DMS79 (cell line): ENCODE results near the gene EFCC1.
A peak's percentile ranks its signal among the peaks of the same experiment; 100 is the strongest.

Experiments
- DNase-seq: peaks from one replicate; lab custom pipeline; 2025; lab: John Stamatoyannopoulos, UW

The EFCC1 gene

DNA sequence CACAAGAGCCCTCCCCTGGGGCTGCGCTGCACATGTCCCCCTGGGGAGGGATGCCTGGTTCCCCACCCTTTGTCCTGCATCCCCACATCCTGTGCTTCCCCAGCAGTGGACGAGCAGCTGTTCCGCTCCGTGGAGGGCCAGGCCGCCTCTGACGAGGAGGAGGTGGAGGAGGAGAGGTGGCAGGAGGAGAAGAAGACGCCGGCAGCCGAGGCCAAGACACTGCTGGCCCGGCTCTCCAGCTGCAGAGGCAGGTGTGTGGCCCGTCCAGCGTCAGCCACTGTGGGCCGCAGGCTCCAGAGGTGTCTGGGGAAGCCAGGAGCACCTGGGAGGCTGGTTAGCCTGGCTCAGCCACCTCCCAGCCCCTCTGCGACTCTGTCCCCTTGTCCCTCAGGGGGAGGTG lies 31.6 kb downstream of the EFCC1 start:
- DNase-seq, result no peak

DNA sequence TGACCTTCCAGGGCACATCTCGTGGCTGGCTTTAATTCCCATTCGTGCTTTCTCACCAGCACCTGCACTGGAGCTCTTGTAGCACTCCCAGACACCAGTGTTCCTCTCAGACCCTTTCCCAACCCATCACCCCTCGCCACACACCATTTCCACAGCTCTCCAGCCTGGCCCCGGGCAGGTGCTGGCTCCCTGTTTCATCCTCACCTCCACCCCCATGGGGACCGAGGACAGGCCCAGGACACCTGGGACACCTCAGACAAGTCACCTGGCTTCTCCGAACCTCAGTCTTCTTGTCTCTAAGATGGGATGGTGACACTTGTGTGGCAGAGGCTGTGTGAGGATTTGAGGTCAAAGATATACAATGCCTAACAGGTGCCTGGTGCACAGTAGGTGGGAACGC lies 32.0 kb downstream of the EFCC1 start:
- DNase-seq, result no peak

DNA sequence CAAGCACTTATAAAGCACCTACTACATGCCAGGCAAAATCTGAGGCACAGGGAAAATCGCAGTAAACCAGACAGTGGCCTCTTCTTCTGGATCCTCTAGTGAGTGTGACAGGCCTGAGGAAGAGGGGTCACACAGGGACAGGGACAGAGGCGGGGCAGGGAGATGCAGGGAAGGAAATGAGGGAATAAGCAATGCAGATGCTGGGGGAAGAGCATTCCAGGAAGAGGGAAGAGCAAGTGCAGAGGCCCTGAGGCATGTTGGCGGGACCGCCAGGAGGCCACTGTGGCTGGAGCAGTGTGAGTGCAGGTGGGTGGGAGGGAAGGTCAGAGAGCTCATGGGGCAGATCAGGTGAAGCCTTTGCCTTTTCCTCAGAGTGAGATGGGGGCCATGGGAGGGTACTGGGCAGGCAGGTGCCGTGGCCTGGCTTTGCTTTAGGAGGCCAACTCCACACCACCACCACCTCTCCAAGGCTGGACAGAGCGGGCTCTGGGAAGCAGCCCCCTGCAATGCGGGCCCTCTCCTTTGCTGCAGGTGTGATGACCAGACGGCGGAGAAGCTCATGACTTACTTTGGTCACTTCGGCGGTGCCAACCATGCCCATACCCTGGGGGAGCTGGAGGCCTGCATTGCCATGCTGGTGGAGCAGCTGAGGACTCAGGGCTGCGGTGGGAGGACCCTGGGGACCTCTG lies 32.7 kb downstream of the EFCC1 start:
- DNase-seq, result no peak

DNA sequence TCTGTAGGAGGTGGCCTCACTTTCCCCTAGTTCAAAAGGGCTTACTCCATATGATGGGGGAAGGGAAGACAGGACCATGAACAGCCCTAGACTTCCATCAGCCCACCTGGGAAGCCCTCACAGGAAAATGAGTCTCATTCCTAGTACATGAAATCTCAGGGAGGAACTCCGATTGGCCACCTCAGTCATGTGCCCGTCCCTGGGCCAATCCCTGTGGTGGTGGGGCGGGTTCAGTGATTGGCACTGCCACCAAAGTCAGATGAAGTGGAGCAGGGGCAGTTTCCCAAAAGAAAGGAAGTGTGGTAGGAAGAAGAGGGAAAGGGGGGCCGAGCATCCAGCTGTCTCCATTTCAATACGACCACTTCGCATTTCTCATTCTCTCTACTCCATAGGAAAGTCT lies 33.5 kb downstream of the EFCC1 start:
- DNase-seq, result no peak

DNA sequence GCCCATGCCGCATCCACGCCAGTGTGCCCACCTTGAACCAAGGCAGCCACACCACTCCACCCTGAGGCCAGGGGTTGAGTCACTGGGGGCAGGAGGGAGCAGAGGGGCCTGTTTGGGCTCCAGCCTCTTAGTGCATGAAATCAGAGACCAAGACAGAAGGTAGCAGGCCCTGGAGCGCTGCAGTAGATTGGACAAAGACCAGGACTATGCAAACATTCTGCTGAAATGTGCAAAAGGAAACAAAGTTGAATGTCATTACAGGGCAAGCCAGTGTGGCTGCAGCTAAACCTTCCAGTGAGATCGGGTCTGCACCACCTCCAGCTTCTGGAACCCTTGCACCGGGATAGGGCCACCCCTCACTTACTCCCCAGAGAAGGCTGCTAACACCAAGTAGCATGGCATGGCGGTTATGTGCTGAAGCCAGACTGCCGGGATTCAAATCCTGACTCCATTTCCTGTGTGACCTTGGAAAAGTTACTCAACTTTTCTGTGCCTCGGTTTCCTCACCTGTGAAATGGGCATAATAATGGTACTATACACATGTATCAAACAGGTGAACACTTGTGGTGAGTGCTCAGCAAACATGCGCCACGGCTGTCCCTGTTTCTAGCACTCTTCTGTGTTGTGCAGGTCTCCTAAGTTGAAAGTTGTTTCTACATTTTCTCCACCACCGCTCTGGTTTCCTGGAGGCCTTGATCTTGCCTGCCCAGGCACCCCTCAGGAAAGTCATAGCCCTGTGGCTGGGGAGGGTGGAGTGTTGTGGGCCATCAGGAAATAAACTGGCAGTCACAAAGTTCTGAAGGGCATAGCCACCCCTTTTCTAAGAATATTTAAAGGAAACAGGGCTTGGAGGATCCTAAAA lies 34.5 kb downstream of the EFCC1 start:
- DNase-seq, result no peak

DNA sequence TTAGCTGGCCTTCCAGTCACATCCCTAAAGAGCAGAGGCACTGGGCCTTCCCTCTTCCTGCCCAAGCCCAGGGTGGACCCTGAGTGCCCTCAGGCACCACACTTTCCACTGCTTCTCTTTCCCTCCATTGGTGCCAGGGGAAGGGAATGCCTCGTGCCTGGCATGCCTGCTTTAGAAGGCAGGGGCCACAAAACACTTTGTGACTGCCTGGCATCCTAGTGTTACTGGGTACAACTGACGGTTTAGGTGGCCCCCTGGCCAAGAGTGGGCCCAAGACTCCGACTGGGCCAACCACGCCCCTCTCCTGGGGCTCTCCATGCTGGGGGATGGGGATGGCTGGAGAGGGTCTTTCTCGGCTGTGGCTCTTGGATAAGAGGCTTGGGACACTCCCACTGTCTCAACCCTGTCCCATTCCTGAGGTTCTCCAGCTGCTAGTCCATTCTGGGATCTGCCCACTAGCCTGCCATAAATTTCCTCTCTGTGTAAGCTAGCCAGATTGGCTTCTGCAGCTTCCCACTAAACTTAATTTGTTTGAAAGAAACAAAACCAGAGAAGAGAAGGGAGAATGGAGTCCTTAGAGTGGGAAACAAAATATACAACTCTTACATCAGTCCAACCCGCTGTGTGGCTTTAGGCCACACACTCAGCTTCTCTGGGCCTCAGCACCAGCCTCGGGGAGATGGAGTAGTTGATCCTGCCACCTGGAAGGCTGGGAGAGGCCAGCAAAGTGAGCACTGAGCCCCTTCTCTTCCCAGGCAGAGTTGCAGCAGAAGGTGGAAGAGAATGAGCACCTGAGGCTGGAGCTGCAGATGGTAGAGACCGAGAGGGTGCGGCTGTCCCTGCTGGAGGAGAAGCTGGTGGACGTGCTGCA lies 35.4 kb downstream of the EFCC1 start:
- no peak for DNase-seq

DNA sequence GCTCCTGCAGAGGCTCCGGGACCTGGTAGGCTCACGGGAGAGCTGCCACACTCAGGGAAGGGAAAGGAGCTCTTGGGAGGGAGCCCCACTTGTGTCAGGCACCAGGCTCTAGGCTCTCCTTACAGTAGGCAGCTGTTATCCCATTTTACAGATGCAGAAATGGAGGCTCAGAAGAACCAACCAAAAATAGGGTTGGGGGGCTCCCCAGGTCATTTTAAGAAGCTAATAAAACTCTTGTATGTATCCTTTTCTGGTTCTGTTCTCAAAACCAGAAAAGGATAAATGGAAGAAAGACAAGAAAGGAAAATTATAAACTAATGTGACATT lies 36.0 kb downstream of the EFCC1 start:
- DNase-seq, result no peak

DNA sequence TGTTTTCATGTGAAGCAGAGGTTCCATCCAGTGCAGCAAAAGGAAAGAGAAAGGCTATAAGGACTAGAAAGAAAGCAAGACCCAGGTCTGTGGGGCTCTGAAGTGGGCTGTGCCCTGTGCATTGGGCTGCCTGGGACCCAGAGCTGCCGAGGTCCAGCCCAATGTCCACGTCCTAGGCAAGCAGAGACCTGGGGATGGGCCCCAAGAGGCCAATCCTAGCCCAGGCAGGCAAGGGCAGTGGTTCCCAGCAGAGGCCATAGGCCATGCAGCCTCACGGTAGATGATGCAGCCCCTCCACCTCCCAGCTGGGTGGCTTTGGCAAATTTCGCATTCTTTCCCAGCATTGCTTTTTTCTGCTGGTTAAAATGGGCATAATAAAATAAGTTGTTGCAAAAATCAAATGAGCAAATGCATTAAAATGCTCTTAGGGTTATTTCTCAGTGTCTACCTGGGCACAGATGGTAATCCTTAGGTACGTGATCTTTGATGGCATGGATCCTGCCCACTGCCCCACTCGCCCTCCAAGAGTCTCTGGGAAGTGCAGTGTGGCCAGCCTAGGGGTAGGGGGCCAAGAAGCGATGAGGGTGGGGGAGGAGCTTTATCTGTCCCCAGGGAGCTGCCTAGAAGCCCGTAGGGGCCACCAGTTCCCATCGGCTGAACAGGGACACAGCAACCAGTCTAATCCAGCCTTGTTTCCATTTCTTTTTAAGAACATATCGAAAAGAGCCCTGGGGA lies 37.2 kb downstream of the EFCC1 start:
- DNase-seq, result no peak

DNA sequence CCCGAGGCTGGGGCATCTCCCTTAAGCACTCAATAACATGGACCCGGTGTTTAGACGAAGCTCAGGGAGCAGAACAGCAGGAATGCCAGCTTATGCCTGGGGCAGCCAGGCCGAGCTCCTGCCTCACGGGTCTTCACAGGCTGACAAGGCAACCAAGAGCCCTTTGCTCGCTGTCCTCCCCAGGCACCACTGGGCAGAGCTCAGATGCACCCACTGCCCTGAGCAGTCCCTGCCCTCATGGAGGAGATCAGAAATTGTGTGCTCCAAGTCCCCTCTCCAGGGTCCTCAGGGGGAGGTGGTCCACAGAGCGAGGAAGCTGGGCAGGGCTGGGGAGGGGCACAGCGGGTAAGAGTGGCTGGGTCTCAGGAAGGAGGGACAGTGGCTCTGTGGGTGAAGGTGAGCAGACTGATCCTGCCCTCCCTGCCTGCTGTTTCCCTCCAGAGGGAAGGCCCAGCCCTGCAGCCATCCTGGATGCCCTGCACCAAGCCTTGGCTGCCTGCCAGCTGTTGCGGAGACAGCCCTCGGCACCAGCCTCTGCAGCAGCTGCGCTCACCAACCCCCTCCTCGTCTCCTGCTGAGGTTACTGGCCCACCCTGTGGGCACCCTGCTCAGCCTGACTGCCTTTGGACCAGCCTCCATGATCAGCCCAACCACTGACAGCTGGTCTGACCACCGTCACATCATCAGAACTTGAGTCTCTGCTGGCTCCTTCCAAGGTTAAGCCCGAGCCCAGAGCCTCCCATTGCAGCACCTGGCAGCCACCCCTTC lies 38.4 kb downstream of the EFCC1 start:
- DNase-seq, result peak; percentile 50

DNA sequence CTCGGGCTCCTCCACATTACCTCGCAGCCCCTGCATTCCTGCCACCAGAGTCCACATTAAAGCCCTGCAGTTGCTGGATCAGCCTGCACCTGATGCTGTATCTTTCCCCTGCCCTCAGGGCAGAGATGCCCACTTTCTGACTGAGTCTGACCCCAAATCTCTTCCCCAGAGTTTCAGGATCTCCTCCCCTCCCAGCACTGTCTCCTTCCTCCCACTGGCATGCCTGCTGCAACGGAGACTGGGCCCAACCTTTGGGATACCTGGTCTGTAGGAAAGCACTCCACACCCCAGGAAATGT lies 38.9 kb downstream of the EFCC1 start:
- DNase-seq, result no peak

DNA sequence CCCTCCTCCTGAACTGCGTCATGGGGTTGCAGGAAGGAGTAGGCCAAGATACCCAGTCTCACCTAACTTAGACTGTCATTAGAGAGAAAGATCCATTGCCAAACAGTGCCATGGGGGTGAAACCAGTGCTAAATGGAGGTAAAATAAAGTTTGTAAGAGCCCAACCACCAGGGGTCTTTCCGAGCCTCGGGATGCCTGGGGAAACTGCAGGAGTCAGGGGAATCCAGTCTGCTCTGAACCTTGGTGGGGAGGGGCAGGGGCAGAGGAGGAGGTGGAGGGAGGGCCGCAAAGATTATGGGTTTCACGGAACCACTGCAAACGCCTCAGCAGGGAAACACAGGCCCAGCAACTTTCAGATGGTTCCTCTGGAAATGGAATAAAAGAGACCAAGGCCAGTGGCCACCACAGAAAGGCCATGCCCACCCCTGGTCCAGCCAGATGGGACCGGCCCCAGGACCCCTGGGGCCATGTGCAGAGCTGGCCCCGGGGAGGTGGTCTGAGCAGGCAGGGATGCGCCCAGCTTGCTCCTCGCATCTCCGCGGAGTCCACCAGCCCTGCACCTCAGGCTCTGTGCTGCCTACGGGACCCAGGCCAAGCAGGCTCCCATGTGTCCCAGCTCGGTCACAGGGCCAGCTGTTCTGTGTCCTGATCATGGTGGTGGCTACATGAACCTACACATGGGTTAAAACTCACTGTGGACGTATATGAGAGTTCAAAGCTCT lies 39.6 kb downstream of the EFCC1 start:
- no peak for DNase-seq

DNA sequence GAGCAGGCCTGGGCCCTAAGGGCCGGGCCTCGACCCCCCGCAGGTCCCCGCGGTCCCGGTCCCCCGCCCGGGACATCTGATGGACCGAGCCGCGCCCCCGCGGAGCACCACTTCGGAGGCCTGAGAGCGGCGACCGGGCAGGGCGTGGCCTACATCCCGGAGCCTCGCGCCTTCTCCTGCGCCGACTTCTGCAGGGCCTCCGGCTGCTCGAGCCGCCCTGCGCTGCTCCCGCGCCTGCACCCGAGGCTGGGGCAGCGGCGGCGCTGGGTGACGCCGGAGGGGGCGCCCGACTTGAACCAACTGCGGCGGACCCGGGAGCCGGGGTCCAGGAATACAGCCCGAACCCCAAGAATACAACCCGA lies 44.6 kb downstream of the EFCC1 start:
- no peak for DNase-seq

DNA sequence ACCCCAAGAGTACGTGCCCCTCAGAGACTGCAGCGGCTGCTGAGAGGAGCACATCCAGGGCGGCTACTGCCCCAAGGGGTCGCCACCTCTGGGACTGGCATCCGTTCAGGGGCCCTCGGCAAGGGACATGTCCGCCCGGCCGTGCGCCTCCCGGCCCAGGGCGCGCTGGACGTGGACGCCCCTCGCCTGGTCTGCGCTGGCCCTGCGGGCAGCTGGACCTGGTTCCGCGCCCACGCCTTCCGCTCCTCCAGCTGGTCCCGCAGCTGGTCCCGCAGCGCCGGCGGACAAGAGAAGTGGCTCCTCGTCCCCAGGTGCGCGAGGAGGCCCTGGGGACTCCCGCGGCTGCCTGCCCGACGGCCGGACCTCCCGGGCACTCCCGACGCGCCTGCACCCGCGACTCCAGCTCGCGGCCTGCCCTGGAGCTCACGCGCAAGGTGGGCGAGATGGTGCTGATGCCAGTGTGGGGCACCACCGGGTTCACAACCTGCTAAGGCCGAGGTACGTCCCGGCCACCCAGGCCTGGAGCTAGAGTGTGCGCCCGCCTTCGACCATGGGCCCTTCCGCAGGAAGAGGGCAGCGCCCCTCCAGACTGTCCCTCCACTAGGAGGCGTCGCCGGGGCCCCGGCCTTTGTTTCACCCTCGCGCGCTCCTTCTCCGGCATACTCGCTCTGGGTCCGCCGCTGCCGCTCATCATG lies 45.1 kb downstream of the EFCC1 start:
- no peak for DNase-seq

DNA sequence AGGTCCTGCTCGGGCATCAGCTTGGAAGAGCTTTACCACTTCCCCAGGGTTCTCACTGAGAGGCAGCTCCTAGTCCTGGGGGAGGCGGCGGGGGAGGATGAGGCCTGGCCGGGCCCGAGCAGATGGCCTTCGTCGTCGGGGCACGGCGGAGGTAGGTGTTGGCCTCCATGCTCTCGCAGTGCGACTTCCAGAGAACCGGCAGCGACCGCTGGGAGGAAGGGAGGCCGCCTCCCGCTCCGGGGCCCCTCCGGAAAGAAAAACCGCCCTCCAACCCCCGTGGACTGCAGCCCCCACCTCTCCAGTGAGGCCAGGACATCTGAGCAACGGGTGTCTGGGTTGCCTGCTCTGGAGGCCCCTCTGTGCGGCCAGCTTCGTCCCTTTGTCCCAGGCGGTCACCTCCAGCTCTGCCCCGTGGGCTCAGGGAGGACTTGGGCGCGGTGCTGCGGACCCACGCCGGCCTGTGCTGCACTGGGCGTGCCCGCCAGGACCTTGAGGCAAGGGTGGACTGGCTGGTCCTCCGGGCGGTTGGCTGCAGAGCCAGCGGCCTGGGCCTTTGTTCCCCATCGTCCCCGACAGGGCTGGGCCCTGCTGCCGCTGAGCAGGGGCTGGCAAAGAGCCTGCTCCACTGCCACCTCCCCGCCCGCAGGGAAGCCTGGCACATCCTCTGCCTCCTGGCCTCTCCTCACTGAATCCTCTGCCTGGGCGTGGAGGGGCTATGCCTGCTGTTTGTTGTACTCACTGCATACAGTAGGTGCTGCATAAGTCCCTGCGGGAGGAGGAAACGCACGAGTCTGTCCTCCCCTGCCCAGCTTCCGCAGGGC lies 45.8 kb downstream of the EFCC1 start:
- DNase-seq, result no peak

DNA sequence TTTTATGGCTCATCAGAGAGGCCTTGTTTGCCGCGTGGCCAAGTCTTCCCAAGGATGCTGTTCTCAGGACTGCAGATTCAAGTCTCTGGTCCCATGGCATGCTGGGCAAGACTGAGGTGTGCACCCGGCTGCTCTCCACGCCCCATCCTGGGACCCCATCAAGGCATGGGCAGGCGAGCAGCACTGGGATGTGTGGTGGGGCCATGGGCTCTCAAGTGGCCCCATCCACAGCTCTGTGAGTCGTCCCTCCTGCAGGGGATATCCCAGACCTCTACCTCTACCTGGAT lies 46.4 kb downstream of the EFCC1 start:
- no peak for DNase-seq

DNA sequence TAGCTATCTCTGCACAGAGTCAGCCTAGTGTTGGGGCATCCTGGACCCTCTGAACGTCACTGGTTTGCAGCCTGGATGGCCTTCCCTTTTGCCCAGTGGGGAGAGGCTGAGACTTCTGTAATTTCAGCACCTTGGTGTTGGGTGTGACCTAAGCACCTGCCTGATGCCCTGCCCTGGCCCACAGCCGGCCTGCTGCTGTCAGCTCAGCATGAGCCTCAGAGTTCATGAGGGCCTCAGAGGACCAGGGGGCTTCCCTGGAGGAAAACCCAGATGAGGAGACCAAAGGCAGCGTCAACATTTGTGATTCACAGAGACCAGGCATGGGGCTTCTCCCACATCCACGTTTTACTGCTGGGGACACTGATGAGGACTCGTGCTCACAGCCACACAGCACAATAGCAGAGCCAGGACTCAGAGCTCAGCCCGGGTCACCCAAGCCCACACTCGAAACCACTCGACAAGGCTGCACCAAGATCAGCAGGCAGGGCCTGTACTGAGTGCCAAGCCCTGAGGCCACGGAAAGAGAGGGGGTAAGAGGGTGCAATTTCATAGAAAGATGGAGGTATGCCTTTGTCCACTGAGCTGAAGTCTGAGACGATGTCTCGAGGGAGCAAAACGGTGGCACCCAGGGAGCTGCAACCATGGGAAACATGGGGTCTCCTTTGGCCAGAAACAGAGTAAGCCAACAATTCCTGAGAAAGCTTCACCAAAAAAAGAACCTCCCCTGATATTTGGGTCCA lies 49.6 kb downstream of the EFCC1 start:
- no peak for DNase-seq

DNA sequence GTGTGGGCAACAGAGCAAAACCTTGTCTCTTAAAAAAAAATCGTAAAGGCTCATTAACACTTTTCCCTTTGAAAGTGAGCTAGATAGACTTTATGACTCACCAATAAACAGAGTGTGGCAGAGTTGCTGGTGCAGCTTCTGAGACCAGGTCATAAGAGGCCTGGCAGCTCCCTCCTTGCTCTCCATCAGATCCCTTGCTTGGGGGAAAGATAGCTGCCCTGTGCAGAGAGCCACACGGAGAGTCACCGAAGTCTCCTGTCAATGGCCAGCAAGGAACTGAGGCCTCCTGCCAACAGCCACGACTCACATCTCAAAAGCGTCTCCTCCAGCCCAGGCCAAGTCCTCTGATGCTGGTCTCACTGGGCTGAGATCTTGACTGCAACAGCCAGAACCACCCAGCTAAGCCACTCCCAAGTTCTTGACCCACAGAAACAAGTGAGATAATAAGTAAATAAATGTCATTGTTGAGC lies 50.8 kb downstream of the EFCC1 start:
- no peak for DNase-seq

DNA sequence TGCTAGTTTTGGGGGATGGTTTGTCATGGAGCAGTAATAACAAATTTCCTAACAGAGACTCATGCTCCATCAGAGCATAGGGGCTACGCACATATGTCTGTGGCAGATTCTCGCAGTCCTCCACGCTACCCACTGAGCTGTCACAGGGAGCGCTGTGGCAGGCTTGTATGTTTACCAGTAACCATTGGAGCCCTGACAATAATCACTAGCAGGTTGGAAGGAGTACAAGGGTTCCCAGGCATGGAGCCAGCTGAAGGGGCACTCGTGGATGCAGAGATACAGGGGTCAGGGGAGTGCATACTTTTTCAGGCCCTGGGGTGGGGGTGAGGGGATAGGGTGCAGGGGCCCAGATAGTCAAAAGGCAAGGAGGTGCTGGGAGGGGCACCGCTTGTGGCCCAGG lies 51.6 kb downstream of the EFCC1 start:
- DNase-seq, result peak; percentile 32

DNA sequence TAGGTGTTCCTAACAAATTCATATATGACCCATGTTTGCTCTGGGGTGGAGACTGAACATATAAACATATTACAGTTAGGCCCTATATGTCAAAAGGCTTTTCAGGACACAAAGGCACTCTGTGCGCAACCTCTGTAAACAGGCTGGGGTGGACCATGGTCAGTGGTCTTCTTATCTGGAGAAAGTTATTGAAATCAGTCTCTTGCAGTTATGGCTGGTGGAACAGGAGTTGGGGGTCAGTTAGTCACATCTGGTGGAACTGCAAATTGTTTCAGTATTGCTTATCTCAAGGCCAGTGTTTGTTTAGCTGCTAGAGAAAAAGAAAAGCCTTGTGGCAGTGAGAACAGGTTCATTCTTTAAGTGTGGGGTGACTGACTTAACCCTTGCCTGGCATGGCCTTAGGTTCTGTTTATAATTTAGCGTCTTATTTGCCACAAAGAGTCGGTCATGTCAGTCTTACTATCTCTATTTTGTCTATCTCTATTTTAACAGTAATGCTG lies 53.6 kb downstream of the EFCC1 start:
- DNase-seq, result no peak
